ENCODE results near the gene SNAPC4.

- TF ChIP-seq CTCF (IDR thresholded peaks at IDR 0.05) (no peak), POLR2AphosphoS5 (IDR thresholded peaks at IDR 0.05; ENCODE audit: insufficient read depth in 1 of 2, low read depth in 1 of 2) (no peak), POLR2A (IDR thresholded peaks at IDR 0.05) (no peak)
Measured at GRCh38 chr9:136432591-136432990, 32.6 kb upstream of the SNAPC4 start.

Data from vagina (tissue), 2 donors.